Gastrocnemius medialis (tissue), 4 donors: ENCODE results near the gene G6PC1. TPM values are rescaled to one million over a fixed set of nuclear protein-coding genes. Genes with fewer than 3 reads are reported as not detected.
"Not testable (repeated sequence)": the region's sequence is repeated elsewhere in the genome, so short reads cannot be mapped to it uniquely, and the experiment has no call there.

ENCODE experiments used
- ATAC-seq, 2 donors: fragments of 150-250 bp; one replicate each; pipeline ENCODE4 v1.9.1; 2016
- DNase-seq, 2 donors: peaks; one replicate each; pipeline ENCODE4 v3.0.0-alpha.2; 2019
- H3K27ac ChIP-seq, 4 donors: fragments of 200-600 bp; sonication (generic); 1 replicate in 1 of 4; 2 replicates in 3 of 4; pipeline ENCODE4 v1.5.1; 2016 to 2018; ENCODE audit warnings: mild to moderate bottlenecking in 2 of 4, moderate library complexity in 1 of 4
- H3K27me3 ChIP-seq, 3 donors: fragments of 200-600 bp; sonication (generic) in 2 of 3; 1 replicate in 1 of 3; 2 replicates in 2 of 3; pipeline versions ENCODE4 v1.5.1 to v1.6.0; 2016 to 2019; ENCODE audit warnings: mild to moderate bottlenecking in 1 of 3, moderate library complexity in 1 of 3
- H3K36me3 ChIP-seq, 2 donors: fragments of 200-600 bp; sonication (generic) in 1 of 2; one replicate each; pipeline ENCODE4 v1.5.1; 2017 to 2018
- H3K4me1 ChIP-seq, 2 donors: fragments of 200-600 bp; sonication (generic) in 1 of 2; one replicate each; pipeline ENCODE4 v1.5.1; 2016 to 2017; ENCODE audit warnings: mild to moderate bottlenecking in 2 of 2
- H3K4me3 ChIP-seq, 4 donors: fragments of 200-600 bp; sonication (generic) in 3 of 4; 1 replicate in 1 of 4; 2 replicates in 3 of 4; pipeline ENCODE4 v1.5.1; 2016 to 2019; ENCODE audit warnings: mild to moderate bottlenecking in 2 of 4
- H3K9me3 ChIP-seq, 3 donors: fragments of 200-600 bp; sonication (generic) in 2 of 3; 1 replicate in 1 of 3; 2 replicates in 2 of 3; pipeline ENCODE4 v1.5.1; 2016 to 2019
- POLR2A ChIP-seq, 2 donors: fragments of 450-650 bp; IDR thresholded peaks; one replicate each; pipeline ENCODE4 v1.6.1; 2017; ENCODE audit warnings: antibody characterized with exemption in 2 of 2, mild to moderate bottlenecking in 2 of 2, moderate library complexity in 2 of 2
- in situ Hi-C, 4 donors: fragments of 200-750 bp; cut with MboI; loops; one replicate each; pipeline versions ENCODE4 v1.15.0 to v1.8.0; 2017; ENCODE audit warnings: low sequenced_read_pairs in 4 of 4
- intact Hi-C: fragments of 100-400 bp; cut with DNase I; formaldehyde crosslinking; loops from one replicate; pipeline ENCODE4 v1.15.1; 2023; ENCODE audit warnings: low total_unique reads
- total RNA-seq, 4 donors: library from RNA; depleted of rRNA; stranded (reverse); fragments of >200 nt; gene quantifications; one replicate each; pipeline versions ENCODE4 v1.1.0 to v1.2.3, GENCODE V29; 2016
- TF ChIP-seq, protein P1 (sequence below), 5 experiments: fragments of 450-650 bp in 3 of 5; fragments of 200-600 bp in 2 of 5; sonication (generic) in 2 of 5; IDR thresholded peaks in 4 of 5; conservative IDR thresholded peaks in 1 of 5; 1 replicate in 4 of 5; 2 replicates in 1 of 5; pipeline ENCODE4 v1.5.1; 2016 to 2019; ENCODE audit warnings: antibody characterized with exemption in 5 of 5, mild to moderate bottlenecking in 3 of 5, moderate library complexity in 3 of 5

G6PC1 gene
- total RNA-seq, 4 donors from 2014 or later: 0.36 to 0.47 TPM; not detected in 2

DNA sequence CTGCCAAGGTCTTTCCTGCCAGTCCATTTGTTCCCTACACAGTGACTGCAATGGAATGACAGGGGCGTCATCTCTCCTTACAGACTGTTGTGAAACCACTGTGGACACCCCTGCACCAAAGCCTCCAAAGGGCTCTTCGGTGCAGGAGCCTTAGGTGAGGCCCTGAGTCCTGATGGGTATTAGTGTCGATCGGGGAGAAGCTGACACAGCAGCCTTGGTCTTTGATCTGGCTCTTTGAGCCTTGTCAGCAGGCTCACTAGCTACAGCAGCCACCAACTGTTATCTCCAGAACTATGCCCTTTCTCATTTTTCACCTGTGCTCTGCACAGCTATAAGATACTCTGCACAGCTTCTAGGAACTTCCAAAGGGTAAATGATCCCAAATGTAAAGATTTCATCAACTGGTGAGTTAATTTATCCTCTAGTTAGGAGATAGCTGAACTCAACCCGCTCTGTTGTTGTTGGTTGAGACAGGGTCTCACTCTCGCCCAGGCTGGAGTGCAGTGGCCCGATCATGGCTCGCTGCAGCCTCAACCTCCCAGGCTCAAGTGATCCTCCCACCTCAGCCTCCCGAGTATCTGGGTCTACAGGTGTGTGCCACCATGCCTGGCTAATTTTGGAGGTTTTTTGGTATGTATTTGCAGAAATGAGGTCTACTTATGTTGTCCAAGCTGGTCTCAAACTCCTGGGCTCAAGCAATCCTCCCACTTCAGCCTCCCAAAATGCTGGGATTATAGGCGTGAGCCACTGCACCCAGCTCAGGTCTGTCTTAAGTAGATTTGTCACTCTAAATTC lies 19.7 kb downstream of the G6PC1 start:
- Histone ChIP-seq H3K4me3 (no peak overlapping the region), H3K9me3 (no peaks in the 10 kb centered on the region), H3K27me3 (no peaks in the 10 kb centered on the region), H3K36me3 (no peaks in the 10 kb centered on the region), H3K27ac (peak overlapping the region in 3 of 4 donors; percentile 10 to 44 (median 18)), H3K4me1 (no peaks in the 10 kb centered on the region)
- ATAC-seq (no peak), DNase-seq (no peak)
- intact Hi-C loops (no loop called here), in situ Hi-C loops (loop anchor here in 1 of 4 donors (10.0 kb wide), 1 partner anchor 76 kb away; the partner anchor contains the start of gene AOC2)
- TF ChIP-seq POLR2A (IDR thresholded peaks at IDR 0.05): no peak

DNA sequence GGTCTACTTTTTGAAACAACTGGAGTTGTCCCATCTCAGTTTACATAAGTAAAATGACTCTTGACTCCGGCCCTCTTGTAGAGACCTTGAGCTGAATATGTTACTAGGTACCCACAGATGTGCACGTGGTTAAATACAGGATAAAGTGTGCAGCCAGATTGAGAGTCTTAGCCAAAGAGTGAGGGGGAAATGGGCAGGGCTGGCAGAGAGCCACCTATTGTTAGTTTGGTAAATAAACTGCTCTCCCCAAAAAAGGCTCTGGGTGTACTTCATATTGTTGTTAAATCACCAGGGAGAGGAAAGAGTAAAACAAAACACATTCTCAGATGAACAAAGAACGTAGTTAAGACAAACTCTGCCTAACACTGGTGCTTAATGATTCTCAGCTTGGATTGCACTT lies 20.3 kb downstream of the G6PC1 start:
- DNase-seq: no peak
- intact Hi-C loops (no loop called here), in situ Hi-C loops (loop anchor here in 1 of 4 donors (10.0 kb wide), 1 partner anchor 76 kb away; the partner anchor contains the start of gene AOC2)
- Histone ChIP-seq H3K4me1 (no peaks in the 10 kb centered on the region), H3K9me3 (no peaks in the 10 kb centered on the region), H3K27ac (peak overlapping the region in 3 of 4 donors; percentile 24 to 46 (median 44)), H3K27me3 (no peaks in the 10 kb centered on the region), H3K4me3 (no peak overlapping the region), H3K36me3 (no peaks in the 10 kb centered on the region)
- TF ChIP-seq POLR2A (IDR thresholded peaks at IDR 0.05): no peak
- TF ChIP-seq, protein P1, sequence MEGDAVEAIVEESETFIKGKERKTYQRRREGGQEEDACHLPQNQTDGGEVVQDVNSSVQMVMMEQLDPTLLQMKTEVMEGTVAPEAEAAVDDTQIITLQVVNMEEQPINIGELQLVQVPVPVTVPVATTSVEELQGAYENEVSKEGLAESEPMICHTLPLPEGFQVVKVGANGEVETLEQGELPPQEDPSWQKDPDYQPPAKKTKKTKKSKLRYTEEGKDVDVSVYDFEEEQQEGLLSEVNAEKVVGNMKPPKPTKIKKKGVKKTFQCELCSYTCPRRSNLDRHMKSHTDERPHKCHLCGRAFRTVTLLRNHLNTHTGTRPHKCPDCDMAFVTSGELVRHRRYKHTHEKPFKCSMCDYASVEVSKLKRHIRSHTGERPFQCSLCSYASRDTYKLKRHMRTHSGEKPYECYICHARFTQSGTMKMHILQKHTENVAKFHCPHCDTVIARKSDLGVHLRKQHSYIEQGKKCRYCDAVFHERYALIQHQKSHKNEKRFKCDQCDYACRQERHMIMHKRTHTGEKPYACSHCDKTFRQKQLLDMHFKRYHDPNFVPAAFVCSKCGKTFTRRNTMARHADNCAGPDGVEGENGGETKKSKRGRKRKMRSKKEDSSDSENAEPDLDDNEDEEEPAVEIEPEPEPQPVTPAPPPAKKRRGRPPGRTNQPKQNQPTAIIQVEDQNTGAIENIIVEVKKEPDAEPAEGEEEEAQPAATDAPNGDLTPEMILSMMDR (IDR thresholded peaks at IDR 0.05 in 4 of 5, conservative IDR thresholded peaks at IDR 0.05 in 1 of 5): no peak
- peak; percentile 62 to 70 for ATAC-seq

DNA sequence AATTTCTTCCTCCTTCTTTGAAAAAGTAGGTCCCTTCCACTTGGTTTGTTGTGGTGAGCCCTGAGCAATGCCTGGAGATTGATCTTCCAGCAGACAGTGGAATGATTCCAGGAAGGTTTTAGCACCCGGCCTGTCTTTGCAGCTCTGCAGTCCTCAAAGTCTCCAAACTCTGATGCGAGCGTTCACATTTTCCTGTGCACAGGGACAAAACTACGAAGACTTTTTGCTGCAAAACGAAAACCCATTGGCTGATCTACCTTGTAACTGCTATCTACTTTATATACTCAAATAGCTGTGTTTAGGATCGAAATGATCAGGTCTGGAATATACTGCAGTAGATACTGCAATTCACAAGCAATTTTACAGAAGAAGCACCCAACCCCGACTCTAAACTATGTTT lies 21.7 kb downstream of the G6PC1 start:
- H3K27me3 ChIP-seq: no peaks in the 10 kb centered on the region
- intact Hi-C loops: no loop called here
- H3K9me3 ChIP-seq: no peaks in the 10 kb centered on the region
- H3K27ac ChIP-seq: peak overlapping the region in 3 of 4 donors; percentile 9 to 27 (median 11)
- ATAC-seq (no peak), DNase-seq (no peak)
- no peaks in the 10 kb centered on the region for H3K4me1 ChIP-seq
- H3K4me3 ChIP-seq: no peak overlapping the region
- in situ Hi-C loops: loop anchor here in 1 of 4 donors (10.0 kb wide), 1 partner anchor 77 kb away; the partner anchor contains the start of gene AOC2
- H3K36me3 ChIP-seq: no peaks in the 10 kb centered on the region
- TF ChIP-seq, protein P1 (IDR thresholded peaks at IDR 0.05 in 4 of 5, conservative IDR thresholded peaks at IDR 0.05 in 1 of 5): no peak
- TF ChIP-seq POLR2A (IDR thresholded peaks at IDR 0.05): no peak

DNA sequence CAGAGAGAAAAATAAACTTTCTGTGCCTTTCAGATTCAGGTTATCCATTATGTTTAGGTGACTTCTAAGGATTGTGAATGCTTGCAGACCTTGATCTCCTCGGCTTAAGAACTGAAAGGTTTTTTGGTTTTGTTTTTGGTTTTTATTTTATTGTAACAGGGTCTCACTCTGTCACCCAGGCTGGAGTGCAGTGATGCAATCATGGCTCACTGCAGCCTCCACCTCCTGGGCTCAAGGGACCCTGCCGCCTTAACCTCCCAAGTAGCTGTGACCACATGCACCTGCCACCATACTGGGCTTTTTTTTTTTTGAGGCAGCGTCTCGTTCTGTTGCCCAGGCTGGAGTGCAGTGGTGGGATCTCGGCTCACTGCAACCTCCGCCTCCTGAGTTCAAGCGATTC lies 22.9 kb downstream of the G6PC1 start:
- in situ Hi-C loops: loop anchor here in 1 of 4 donors (10.0 kb wide), 1 partner anchor 79 kb away; the partner anchor contains the start of gene AOC2

DNA sequence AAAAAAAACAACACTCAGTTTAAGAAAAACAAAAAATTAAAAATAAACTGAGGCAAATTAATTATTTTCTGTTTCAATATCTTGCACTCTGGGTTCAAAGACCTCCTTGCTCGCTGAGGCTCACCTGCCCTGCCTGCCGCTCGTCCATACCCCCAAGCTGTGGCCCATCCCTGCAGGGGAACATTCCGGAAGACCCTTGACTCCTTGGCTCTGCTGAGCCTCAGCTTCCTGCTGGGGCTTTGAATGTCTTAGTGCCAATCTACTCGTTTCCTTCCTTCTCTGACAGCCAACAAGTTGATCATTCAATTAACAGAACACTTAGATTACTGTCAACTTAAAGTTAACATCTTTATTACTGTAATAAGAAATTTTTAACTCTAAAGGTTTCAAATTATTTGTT lies 24.3 kb downstream of the G6PC1 start:
- TF ChIP-seq, protein P1 (IDR thresholded peaks at IDR 0.05 in 4 of 5, conservative IDR thresholded peaks at IDR 0.05 in 1 of 5): no peak
- no peak for TF ChIP-seq POLR2A (IDR thresholded peaks at IDR 0.05)
- peaks cover 0 to 6% of the 10 kb centered on the region in 2 donors for H3K4me1 ChIP-seq
- H3K36me3 ChIP-seq: no peaks in the 10 kb centered on the region
- in situ Hi-C loops: loop anchor here in 3 of 4 donors (5.0 to 25.0 kb wide), 3 partner anchors 80 to 213 kb away; partner anchors contain the start of gene AOC2 (in 3 of the 3)
- intact Hi-C loops: no loop called here
- ATAC-seq: no peak
- H3K9me3 ChIP-seq: no peaks in the 10 kb centered on the region
- H3K27me3 ChIP-seq: no peaks in the 10 kb centered on the region
- no peak overlapping the region for H3K4me3 ChIP-seq
- no peak overlapping the region for H3K27ac ChIP-seq
- DNase-seq: no peak

More for the DNA sequence above, 22.9 kb downstream of the G6PC1 start:
- intact Hi-C loops, H3K27me3 ChIP-seq, H3K4me1 ChIP-seq, H3K9me3 ChIP-seq, DNase-seq, H3K4me3 ChIP-seq, H3K36me3 ChIP-seq, ATAC-seq: not testable (repeated sequence)
- peak overlapping the region in 1 of 4 donors; percentile 27 for H3K27ac ChIP-seq
